IPS DF 4.7 (cell line): ENCODE results near the gene SH2B3.
"Not testable (repeated sequence)": the region's sequence is repeated elsewhere in the genome, so short reads cannot be mapped to it uniquely, and the experiment has no call there.

ENCODE experiments used
- DNase-seq: peaks from one replicate; pipeline ENCODE4 v3.0.0-alpha.2; 2013; ENCODE audit warnings: low spot score; ENCODE audit errors: extremely low read depth

The SH2B3 gene

GRCh38 chr12:111386885-111387284 is 18.8 kb upstream of the SH2B3 start:
- DNase-seq: no peak

- DNase-seq: no peak
These were observed 17.9 kb upstream of the SH2B3 start for GRCh38 chr12:111387747-111388323.

GRCh38 chr12:111389635-111390034 is 16.1 kb upstream of the SH2B3 start:
- no peak for DNase-seq

- no peak for DNase-seq
These were observed 14.8 kb upstream of the SH2B3 start for GRCh38 chr12:111390910-111391309.

- no peak for DNase-seq
These were observed 11.9 kb upstream of the SH2B3 start for GRCh38 chr12:111393700-111394300.

GRCh38 chr12:111394480-111394879 is 11.2 kb upstream of the SH2B3 start:
- DNase-seq: no peak

- no peak for DNase-seq
These were observed 10.2 kb upstream of the SH2B3 start for GRCh38 chr12:111395336-111396187.

- DNase-seq: not testable (repeated sequence)
These were observed 9.5 kb upstream of the SH2B3 start for GRCh38 chr12:111396271-111396670.

GRCh38 chr12:111396726-111397445 is 8.8 kb upstream of the SH2B3 start:
- DNase-seq: no peak

GRCh38 chr12:111398530-111398929 is 7.2 kb upstream of the SH2B3 start:
- no peak for DNase-seq

- not testable (repeated sequence) for DNase-seq
These were observed 5.8 kb upstream of the SH2B3 start for GRCh38 chr12:111399741-111400404.

GRCh38 chr12:111401167-111401605 is 4.5 kb upstream of the SH2B3 start:
- no peak for DNase-seq

GRCh38 chr12:111402490-111402824 is 3.3 kb upstream of the SH2B3 start:
- DNase-seq: not testable (repeated sequence)

- DNase-seq: no peak
These were observed 1.2 kb upstream of the SH2B3 start for GRCh38 chr12:111404362-111405148.

GRCh38 chr12:111405149-111405858 is 419 bp upstream of the SH2B3 start:
- DNase-seq: peak; percentile 93

GRCh38 chr12:111406474-111407376 is 1.0 kb downstream of the SH2B3 start:
- DNase-seq: no peak

- DNase-seq: no peak
These were observed 1.8 kb downstream of the SH2B3 start for GRCh38 chr12:111407377-111408115.

- DNase-seq: no peak
These were observed 2.4 kb downstream of the SH2B3 start for GRCh38 chr12:111408116-111408440.
